PC-3 (cell line): ENCODE measurements around the gene PLA2G2C. TPM values are rescaled to one million over a fixed set of nuclear protein-coding genes. Genes with fewer than 3 reads are reported as not detected.

ENCODE experiments used
- ATAC-seq: fragments of 200-7000 bp; cut with Tn5 transposase; 2 replicates; pipeline ENCODE4 v1.9.1; 2020; ENCODE audit warnings: mild to moderate bottlenecking, moderate library complexity
- BruUV-seq: library from RNA; stranded (reverse); fragments of 400-500 nt; replicated peaks from 2 replicates; lab custom pipeline; 2021; lab: Mats Ljungman, UMichigan
- CTCF ChIA-PET: fragments of 300-600 bp; sonication (Branson Sonifier 250); formaldehyde crosslinking; loops from one replicate; lab custom pipeline; 2022; ENCODE audit warnings: antibody characterized with exemption; lab: Charles Lee
- POLR2A ChIA-PET: fragments of 300-600 bp; sonication (Branson Sonifier 250); formaldehyde crosslinking; loops from one replicate; lab custom pipeline; 2022; ENCODE audit warnings: antibody characterized with exemption; ENCODE audit not compliant: unreplicated experiment; lab: Charles Lee
- DNase-seq: peaks from one replicate; pipeline ENCODE4 v3.0.0-alpha.2; 2015
- H2AFZ ChIP-seq: fragments of 300-600 bp; sonication (generic); 2 replicates; pipeline ENCODE4 v1.6.0; 2016; ENCODE audit warnings: antibody characterized with exemption, low read length
- H3F3A ChIP-seq: fragments of 300-600 bp; sonication (generic); one replicate; pipeline ENCODE4 v1.6.0; 2017; ENCODE audit warnings: antibody characterized with exemption, low read length, control low read depth, mild to moderate bottlenecking; ENCODE audit not compliant: unreplicated experiment
- H3K27ac ChIP-seq: fragments of 300-600 bp; sonication (generic); 2 replicates; pipeline ENCODE4 v1.5.1; 2016; ENCODE audit warnings: mild to moderate bottlenecking, low read length
- H3K27me3 ChIP-seq: fragments of 300-600 bp; sonication (generic); 2 replicates; pipeline ENCODE4 v1.6.1; 2016; ENCODE audit warnings: low read length, mixed read lengths
- H3K36me3 ChIP-seq: fragments of 300-600 bp; sonication (generic); 2 replicates; pipeline ENCODE4 v1.6.1; 2016; ENCODE audit warnings: low read depth, mixed run types, low read length, mixed read lengths
- H3K4me1 ChIP-seq: fragments of 300-600 bp; sonication (generic); 2 replicates; pipeline ENCODE4 v1.5.1; 2016; ENCODE audit warnings: low read length; ENCODE audit not compliant: insufficient read depth
- H3K4me2 ChIP-seq: fragments of 300-600 bp; sonication (generic); 2 replicates; pipeline ENCODE4 v1.6.0; 2016; ENCODE audit warnings: low read length
- H3K4me3 ChIP-seq: fragments of 300-600 bp; sonication (generic); 2 replicates; pipeline ENCODE4 v1.5.1; 2016; ENCODE audit warnings: mild to moderate bottlenecking, low read length, mixed read lengths
- H3K79me2 ChIP-seq: fragments of 300-600 bp; sonication (generic); 2 replicates; pipeline ENCODE4 v1.6.1; 2017; ENCODE audit warnings: low read length, mixed read lengths
- H3K9ac ChIP-seq: fragments of 300-600 bp; sonication (generic); 2 replicates; pipeline ENCODE4 v1.6.0; 2016; ENCODE audit warnings: mild to moderate bottlenecking, low read length
- H3K9me2 ChIP-seq: fragments of 300-600 bp; sonication (generic); replicated peaks from 2 replicates; pipeline ENCODE4 v1.6.1; 2016; ENCODE audit warnings: mixed run types, low read length, mixed read lengths
- H3K9me3 ChIP-seq: fragments of 300-600 bp; sonication (generic); 2 replicates; pipeline ENCODE4 v1.6.1; 2016; ENCODE audit warnings: low read length, mixed read lengths
- H4K20me1 ChIP-seq: fragments of 300-600 bp; sonication (generic); 2 replicates; pipeline ENCODE4 v1.6.1; 2016; ENCODE audit warnings: low read length, mixed read lengths
- CTCF ChIP-seq: fragments of 300-600 bp; sonication (generic); conservative IDR thresholded peaks from 2 replicates; pipeline ENCODE4 v1.5.1; 2017; ENCODE audit warnings: antibody characterized with exemption, low read depth, mild to moderate bottlenecking, low read length
- EZH2 ChIP-seq: fragments of 300-600 bp; sonication (generic); IDR thresholded peaks from one replicate; pipeline ENCODE4 v1.6.1; 2017; ENCODE audit warnings: antibody characterized with exemption, mild to moderate bottlenecking, low read length; ENCODE audit not compliant: unreplicated experiment
- EZH2phosphoT487 ChIP-seq: fragments of 300-600 bp; sonication (generic); IDR thresholded peaks from 2 replicates; pipeline ENCODE4 v1.6.1; 2018; ENCODE audit warnings: mild to moderate bottlenecking, antibody characterized with exemption, low read length, borderline replicate concordance
- intact Hi-C: fragments of 100-400 bp; cut with micrococcal nuclease; formaldehyde crosslinking; loops from 2 replicates; pipeline ENCODE4 v1.9.0; 2023
- total RNA-seq: library from RNA; depleted of rRNA; stranded (reverse); fragments of >200 nt; gene quantifications from 2 replicates; pipeline ENCODE4 v1.2.3, GENCODE V29; 2014

The PLA2G2C gene
- total RNA-seq, 1 experiment from 2014 or later: not detected

GRCh38 chr1:20126806-20127440, 59.4 kb downstream of the PLA2G2C start:
- no peak overlapping the region for H2AFZ ChIP-seq
- no peaks in the 10 kb centered on the region for H3K36me3 ChIP-seq
- peaks cover 13% of the 10 kb centered on the region for H3K4me1 ChIP-seq
- BruUV-seq: no TSS peak
- no peak overlapping the region for H3K4me2 ChIP-seq
- CTCF ChIA-PET: no interaction called here
- intact Hi-C loops: no loop called here
- H4K20me1 ChIP-seq: no peaks in the 10 kb centered on the region
- H3K27me3 ChIP-seq: peaks cover under 1% of the 10 kb centered on the region; the same call in 1 of the 2 replicates
- DNase-seq (no peak), ATAC-seq (no peak)
- H3K9me3 ChIP-seq: no peaks in the 10 kb centered on the region
- H3K9me2 ChIP-seq: no peaks in the 10 kb centered on the region
- H3F3A ChIP-seq: no peaks in the 10 kb centered on the region
- H3K79me2 ChIP-seq: no peaks in the 10 kb centered on the region
- H3K9ac ChIP-seq: no peak overlapping the region
- H3K27ac ChIP-seq: no peak overlapping the region
- no peak overlapping the region for H3K4me3 ChIP-seq
- TF ChIP-seq EZH2phosphoT487 (no peak), EZH2 (no peak), CTCF (no peak)
- POLR2A ChIA-PET: no interaction called here

GRCh38 chr1:20126041-20126805, 60.1 kb downstream of the PLA2G2C start:
- no peak overlapping the region for H3K9ac ChIP-seq
- ChIA-PET CTCF (no interaction called here), POLR2A (no interaction called here)
- H3K36me3 ChIP-seq: no peaks in the 10 kb centered on the region
- peaks cover 6% of the 10 kb centered on the region; the same call in 1 of the 2 replicates for H3K27me3 ChIP-seq
- intact Hi-C loops: no loop called here
- no peaks in the 10 kb centered on the region for H3K9me2 ChIP-seq
- BruUV-seq: no TSS peak
- H3K4me3 ChIP-seq: no peak overlapping the region
- H3K79me2 ChIP-seq: no peaks in the 10 kb centered on the region
- no peaks in the 10 kb centered on the region for H3K9me3 ChIP-seq
- DNase-seq (no peak), ATAC-seq (no peak)
- no peaks in the 10 kb centered on the region for H4K20me1 ChIP-seq
- peaks cover 13% of the 10 kb centered on the region for H3K4me1 ChIP-seq
- H2AFZ ChIP-seq: no peak overlapping the region
- H3K27ac ChIP-seq: no peak overlapping the region
- no peak overlapping the region for H3K4me2 ChIP-seq
- no peak for TF ChIP-seq CTCF
- TF ChIP-seq EZH2phosphoT487: no peak
- no peak for TF ChIP-seq EZH2
- H3F3A ChIP-seq: no peaks in the 10 kb centered on the region

GRCh38 chr1:20125100-20125499, 61.2 kb downstream of the PLA2G2C start:
- H3K4me3 ChIP-seq: no peak overlapping the region
- H2AFZ ChIP-seq: no peak overlapping the region

More at GRCh38 chr1:20125100-20125499, 61.2 kb downstream of the PLA2G2C start:
- Histone ChIP-seq H4K20me1 (no peaks in the 10 kb centered on the region), H3K9me3 (no peaks in the 10 kb centered on the region), H3K27me3 (peaks cover 6% of the 10 kb centered on the region; the same call in 1 of the 2 replicates), H3K4me2 (peak overlapping the region; percentile 36; the same call in 1 of the 2 replicates), H3K9me2 (no peaks in the 10 kb centered on the region), H3K36me3 (no peaks in the 10 kb centered on the region), H3K79me2 (no peaks in the 10 kb centered on the region), H3K27ac (no peak overlapping the region), H3K4me1 (peaks cover 13% of the 10 kb centered on the region), H3K9ac (no peak overlapping the region), H3F3A (no peaks in the 10 kb centered on the region)
- intact Hi-C loops: no loop called here
- POLR2A ChIA-PET: no interaction called here
- TF ChIP-seq EZH2phosphoT487 (no peak), CTCF (no peak), EZH2 (no peak)
- BruUV-seq: no TSS peak
- ATAC-seq (no peak), DNase-seq (no peak)
- CTCF ChIA-PET: no interaction called here
